Tibial artery (tissue), 4 donors: ENCODE results near the gene CFAP92.

Source experiments
- DNase-seq, 2 donors: peaks; one replicate each; pipeline ENCODE4 v3.0.0-alpha.2; 2019
- H3K27ac ChIP-seq, 2 donors: fragments of 200-600 bp; sonication (generic) in 1 of 2; 1 replicate in 1 of 2; 2 replicates in 1 of 2; pipeline ENCODE4 v1.5.1; 2018 to 2019; ENCODE audit warnings: mild to moderate bottlenecking in 1 of 2
- H3K27me3 ChIP-seq, 2 donors: fragments of 200-600 bp; sonication (generic) in 1 of 2; one replicate each; pipeline versions ENCODE4 v1.5.1 to v1.6.0; 2016 to 2019
- H3K36me3 ChIP-seq, 3 donors: fragments of 200-600 bp; sonication (generic) in 2 of 3; one replicate each; pipeline ENCODE4 v1.5.1; 2016 to 2019; ENCODE audit warnings: mild to moderate bottlenecking in 2 of 3
- H3K4me1 ChIP-seq, 4 donors: fragments of 200-600 bp; sonication (generic) in 2 of 4; 1 replicate in 3 of 4; 2 replicates in 1 of 4; pipeline ENCODE4 v1.5.1; 2016 to 2019
- H3K4me3 ChIP-seq, 2 donors: fragments of 200-600 bp; sonication (generic) in 1 of 2; 1 replicate in 1 of 2; 2 replicates in 1 of 2; pipeline ENCODE4 v1.5.1; 2018 to 2019; ENCODE audit warnings: mild to moderate bottlenecking in 2 of 2
- H3K9me3 ChIP-seq, 3 donors: fragments of 200-600 bp; sonication (generic) in 1 of 3; one replicate each; pipeline ENCODE4 v1.5.1; 2016 to 2019
- intact Hi-C: fragments of 100-400 bp; cut with DNase I; formaldehyde crosslinking; loops from one replicate; pipeline ENCODE4 v1.15.0; 2023; ENCODE audit warnings: low total_unique reads
- TF ChIP-seq, protein P1 (sequence below), 2 experiments: fragments of 200-600 bp in 1 of 2; fragments of 450-650 bp in 1 of 2; IDR thresholded peaks; one replicate each; pipeline ENCODE4 v1.5.1; 2017 to 2019; ENCODE audit warnings: antibody characterized with exemption in 2 of 2, mild to moderate bottlenecking in 1 of 2, moderate library complexity in 1 of 2

The CFAP92 gene

DNA sequence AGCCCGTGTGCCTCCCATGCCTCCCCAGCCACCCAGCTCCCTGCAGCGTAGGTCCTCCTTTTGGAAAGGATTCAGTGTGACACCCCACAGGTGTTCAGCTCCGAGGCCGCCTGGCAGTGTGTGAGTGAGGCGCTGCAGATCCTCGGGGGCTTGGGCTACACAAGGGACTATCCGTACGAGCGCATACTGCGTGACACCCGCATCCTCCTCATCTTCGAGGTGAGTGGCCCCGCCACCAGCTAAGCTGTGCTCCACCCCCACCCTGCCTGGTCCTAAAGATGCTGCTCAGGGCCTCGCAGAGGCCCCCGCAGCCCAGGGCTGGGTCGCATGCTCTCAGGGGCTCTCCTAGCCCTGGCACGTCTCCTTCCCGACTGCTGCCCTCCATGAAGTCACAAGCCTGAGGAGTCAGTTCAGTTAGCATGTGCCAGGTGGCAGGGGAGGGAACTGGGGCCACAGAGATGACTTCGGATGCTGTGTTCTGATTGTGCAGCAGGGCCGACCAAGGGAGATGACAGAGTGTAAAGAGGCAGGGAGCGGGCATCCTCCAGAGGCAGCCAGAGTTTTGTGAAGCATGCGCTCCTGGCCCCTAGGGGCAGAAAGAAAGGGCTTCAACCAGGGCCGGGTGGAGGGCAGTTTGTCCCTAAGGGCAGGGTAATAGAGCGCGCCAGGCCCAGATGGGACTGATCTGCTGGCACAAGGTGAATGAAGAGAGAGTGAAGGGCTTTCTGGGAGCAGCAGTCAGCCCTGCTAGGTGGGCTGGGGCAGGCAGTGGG lies 87.7 kb downstream of the CFAP92 start:
- no peak for DNase-seq
- no peak overlapping the region for H3K4me3 ChIP-seq
- no peaks in the 10 kb centered on the region for H3K4me1 ChIP-seq
- intact Hi-C loops: no loop called here
- TF ChIP-seq, protein P1, sequence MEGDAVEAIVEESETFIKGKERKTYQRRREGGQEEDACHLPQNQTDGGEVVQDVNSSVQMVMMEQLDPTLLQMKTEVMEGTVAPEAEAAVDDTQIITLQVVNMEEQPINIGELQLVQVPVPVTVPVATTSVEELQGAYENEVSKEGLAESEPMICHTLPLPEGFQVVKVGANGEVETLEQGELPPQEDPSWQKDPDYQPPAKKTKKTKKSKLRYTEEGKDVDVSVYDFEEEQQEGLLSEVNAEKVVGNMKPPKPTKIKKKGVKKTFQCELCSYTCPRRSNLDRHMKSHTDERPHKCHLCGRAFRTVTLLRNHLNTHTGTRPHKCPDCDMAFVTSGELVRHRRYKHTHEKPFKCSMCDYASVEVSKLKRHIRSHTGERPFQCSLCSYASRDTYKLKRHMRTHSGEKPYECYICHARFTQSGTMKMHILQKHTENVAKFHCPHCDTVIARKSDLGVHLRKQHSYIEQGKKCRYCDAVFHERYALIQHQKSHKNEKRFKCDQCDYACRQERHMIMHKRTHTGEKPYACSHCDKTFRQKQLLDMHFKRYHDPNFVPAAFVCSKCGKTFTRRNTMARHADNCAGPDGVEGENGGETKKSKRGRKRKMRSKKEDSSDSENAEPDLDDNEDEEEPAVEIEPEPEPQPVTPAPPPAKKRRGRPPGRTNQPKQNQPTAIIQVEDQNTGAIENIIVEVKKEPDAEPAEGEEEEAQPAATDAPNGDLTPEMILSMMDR (IDR thresholded peaks at IDR 0.05): no peak
- H3K27me3 ChIP-seq: no peaks in the 10 kb centered on the region
- no peaks in the 10 kb centered on the region for H3K9me3 ChIP-seq
- H3K36me3 ChIP-seq: peaks cover 57 to 100% (median 100%) of the 10 kb centered on the region in 3 donors
- no peak overlapping the region for H3K27ac ChIP-seq

DNA sequence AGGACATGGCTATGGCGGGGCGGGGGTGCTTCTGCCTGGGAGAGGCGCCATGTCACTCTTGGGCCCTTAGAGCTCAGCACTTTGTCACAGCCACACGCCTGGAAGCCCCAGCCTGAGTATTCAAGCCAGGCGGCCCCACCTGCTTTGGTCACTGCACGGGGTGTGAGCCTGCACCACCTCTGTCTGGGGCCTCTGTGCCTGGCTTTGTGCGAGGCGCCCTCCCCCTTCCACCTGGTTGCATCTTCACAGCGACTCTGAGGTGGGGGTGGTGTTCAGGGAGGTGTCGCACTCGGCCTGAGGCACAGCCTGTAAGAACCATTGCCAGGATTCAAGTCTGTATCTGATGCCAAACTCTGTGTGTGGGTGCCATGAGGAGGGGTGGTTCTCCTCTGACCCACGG lies 90.4 kb downstream of the CFAP92 start:
- no peak overlapping the region for H3K4me3 ChIP-seq
- TF ChIP-seq, protein P1 (IDR thresholded peaks at IDR 0.05): no peak
- no peaks in the 10 kb centered on the region for H3K27me3 ChIP-seq
- H3K36me3 ChIP-seq: peaks cover 82 to 100% (median 97%) of the 10 kb centered on the region in 3 donors
- H3K9me3 ChIP-seq: no peaks in the 10 kb centered on the region
- no peak overlapping the region for H3K27ac ChIP-seq
- no peaks in the 10 kb centered on the region for H3K4me1 ChIP-seq
- intact Hi-C loops: no loop called here
- DNase-seq: peak in 1 of 2 donors; percentile 49

DNA sequence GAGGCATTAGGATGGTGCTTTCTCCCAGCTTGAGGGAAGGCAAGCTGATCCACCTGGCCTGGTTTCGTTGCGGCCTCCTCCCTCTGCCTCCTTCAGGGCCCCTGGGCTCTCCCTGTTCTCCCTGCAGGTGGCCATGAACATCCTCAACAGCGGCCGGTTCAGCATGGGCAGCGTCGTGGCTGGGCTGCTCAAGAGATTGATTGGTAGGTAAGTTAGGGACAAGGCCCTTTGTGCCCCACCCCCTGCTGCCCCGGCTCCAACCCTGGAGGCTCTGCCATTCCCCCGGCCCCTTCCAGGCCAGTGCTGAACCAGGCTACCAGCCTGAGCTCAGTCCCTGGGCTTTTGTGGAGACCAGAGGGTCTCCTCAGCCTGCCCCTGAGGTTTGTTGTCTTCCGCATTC lies 91.5 kb downstream of the CFAP92 start:
- no peaks in the 10 kb centered on the region for H3K27me3 ChIP-seq
- intact Hi-C loops: no loop called here
- no peaks in the 10 kb centered on the region for H3K4me1 ChIP-seq
- no peaks in the 10 kb centered on the region for H3K9me3 ChIP-seq
- peaks cover 90 to 100% (median 97%) of the 10 kb centered on the region in 3 donors for H3K36me3 ChIP-seq
- no peak overlapping the region for H3K4me3 ChIP-seq
- H3K27ac ChIP-seq: no peak overlapping the region
- TF ChIP-seq, protein P1 (IDR thresholded peaks at IDR 0.05): no peak
- DNase-seq: peak in 1 of 2 donors; percentile 47

DNA sequence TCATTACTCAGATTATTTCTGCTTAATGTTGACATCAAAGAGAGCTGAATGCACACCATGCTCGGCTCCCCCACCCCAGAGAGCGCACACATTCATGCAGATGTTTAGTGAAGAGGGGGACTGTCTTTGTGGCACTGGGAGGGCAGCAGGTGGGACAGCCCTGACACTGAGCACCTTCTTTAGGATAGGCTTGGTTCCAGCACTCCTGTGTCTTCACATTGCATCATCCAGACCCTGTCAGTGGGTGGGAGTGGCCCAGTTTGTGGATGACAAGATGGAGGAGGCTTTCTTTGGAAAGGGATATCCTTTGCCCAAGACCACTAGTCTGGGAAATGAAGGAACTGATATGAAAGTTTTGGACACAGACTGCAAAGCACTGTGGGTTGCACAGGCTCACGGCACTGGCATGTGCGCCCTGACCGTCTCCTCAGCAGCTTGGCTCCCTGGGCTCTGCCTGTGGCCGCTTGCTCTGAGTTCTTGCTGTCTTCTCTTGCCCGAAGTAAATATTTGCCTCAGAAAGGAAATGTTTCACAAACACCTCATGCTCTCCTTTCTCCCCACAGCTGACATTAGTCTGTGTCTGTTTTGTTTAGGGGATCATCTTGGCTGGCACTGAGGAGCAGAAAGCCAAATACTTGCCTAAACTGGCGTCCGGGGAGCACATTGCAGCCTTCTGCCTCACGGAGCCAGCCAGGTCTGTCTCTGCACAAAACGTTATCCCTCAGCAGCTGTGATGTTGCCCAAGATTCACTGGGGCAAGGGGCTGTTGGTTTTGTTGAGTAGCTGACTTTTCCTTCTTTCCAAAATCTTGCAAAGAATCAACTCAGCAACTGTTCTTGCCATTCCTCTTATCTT lies 97.8 kb downstream of the CFAP92 start:
- TF ChIP-seq, protein P1 (IDR thresholded peaks at IDR 0.05): no peak
- intact Hi-C loops: no loop called here
- Histone ChIP-seq H3K4me1 (no peaks in the 10 kb centered on the region), H3K9me3 (no peaks in the 10 kb centered on the region), H3K27ac (no peak overlapping the region), H3K36me3 (peaks cover 69 to 81% (median 74%) of the 10 kb centered on the region in 3 donors), H3K4me3 (no peak overlapping the region), H3K27me3 (no peaks in the 10 kb centered on the region)
- DNase-seq: peak in 1 of 2 donors; percentile 42

DNA sequence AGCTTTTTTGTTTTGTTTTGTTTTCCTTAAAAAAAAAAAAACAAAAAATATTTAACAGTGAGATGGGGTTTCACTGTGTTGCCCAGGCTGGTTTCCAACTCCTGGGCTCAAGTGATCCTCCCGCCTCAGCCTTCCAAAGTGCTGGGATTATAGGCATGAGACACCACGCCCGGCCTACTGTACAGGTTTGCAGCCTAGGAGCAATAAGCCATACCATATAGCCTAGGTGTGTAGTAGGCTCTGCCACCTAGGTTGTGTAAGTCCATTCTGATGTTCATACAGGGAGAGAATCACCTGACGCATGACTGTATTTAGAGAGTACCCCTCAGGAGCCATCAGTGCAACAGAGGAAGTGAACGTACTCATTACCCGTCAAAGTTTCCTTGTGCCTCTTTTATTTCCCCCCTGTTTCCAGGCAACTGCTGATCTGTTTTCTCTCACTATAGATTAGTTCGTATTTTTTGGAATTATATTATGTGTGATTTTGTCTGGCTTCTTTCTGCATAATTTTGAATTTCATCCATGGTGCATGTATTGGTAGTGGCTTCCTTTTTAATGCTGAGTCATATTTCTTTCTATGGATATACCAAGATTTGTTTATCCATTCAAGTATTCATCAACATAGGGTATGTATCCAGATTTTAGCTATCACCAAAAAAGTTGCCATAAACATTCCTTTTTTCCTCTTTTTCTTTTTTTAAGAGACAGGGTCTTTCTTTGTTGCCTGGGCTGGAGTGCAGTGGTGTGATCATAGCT lies 104.6 kb downstream of the CFAP92 start:
- intact Hi-C loops: no loop called here
- DNase-seq: no peak
- H3K27me3 ChIP-seq: no peaks in the 10 kb centered on the region
- H3K4me1 ChIP-seq: no peaks in the 10 kb centered on the region
- H3K27ac ChIP-seq: no peak overlapping the region
- H3K36me3 ChIP-seq: peaks cover 16 to 65% (median 18%) of the 10 kb centered on the region in 3 donors
- H3K9me3 ChIP-seq: no peaks in the 10 kb centered on the region
- TF ChIP-seq, protein P1 (IDR thresholded peaks at IDR 0.05): no peak
- no peak overlapping the region for H3K4me3 ChIP-seq
